Measurements from ENCODE around the gene GRK5. TPM values are rescaled to one million over a fixed set of nuclear protein-coding genes. Genes with fewer than 3 reads are reported as not detected.
A peak's percentile ranks its signal among the peaks of the same experiment; 100 is the strongest.

Gene GRK5
- total RNA-seq = 10 to 100 TPM in 1 of 4 donors, 1 to 10 TPM in 3; 6.2 to 12.5 (median 9.1) TPM

GRCh38 chr10:119207366-119207666 lies at the start of gene GRK5:
TSS of gene GRK5 (plus strand) at chr10:119207571. CDS start at chr10:119207918, 347 bp downstream.
- in situ Hi-C loops (cut with MboI; ENCODE audit: low sequenced_read_pairs in 4 of 4) (loop anchor here in 1 of 4 donors (5.0 to 10.0 kb wide), 2 partner anchors 207 to 235 kb away; no protein-coding TSS in a partner anchor), intact Hi-C loops (cut with DNase I; ENCODE audit: low total_unique reads) (loop anchor here (2.0 to 5.0 kb wide), 3 partner anchors 75 to 237 kb away; no protein-coding TSS in a partner anchor)
- Histone ChIP-seq H3K27me3 (no peaks in the 10 kb centered on the region), H3K27ac (peak within 1 kb of the TSS; percentile 87 to 98 (median 92)), H3K9me3 (no peaks in the 10 kb centered on the region), H3K4me1 (peaks cover 7 to 13% of the 10 kb centered on the region in 2 donors), H3K4me3 (peak within 1 kb of the TSS; percentile 66 to 86 (median 76)), H3K36me3 (no peaks in the 10 kb centered on the region)
- DNase-seq (peak; percentile 87 to 92), ATAC-seq (peak; percentile 83)
- TF ChIP-seq CTCF (IDR thresholded peaks at IDR 0.05 in 4 of 5, conservative IDR thresholded peaks at IDR 0.05 in 1 of 5) = no peak
- peak; percentile 66 to 78 for TF ChIP-seq POLR2A (IDR thresholded peaks at IDR 0.05)

- Histone ChIP-seq H3K9me3 (no peaks in the 10 kb centered on the region), H3K27ac (no peak overlapping the region), H3K4me1 (peaks cover 6 to 13% of the 10 kb centered on the region in 2 donors), H3K36me3 (peaks cover 8 to 63% of the 10 kb centered on the region in 2 donors), H3K4me3 (no peak overlapping the region), H3K27me3 (no peaks in the 10 kb centered on the region)
- DNase-seq (no peak), ATAC-seq (no peak)
- TF ChIP-seq POLR2A (IDR thresholded peaks at IDR 0.05) (no peak), CTCF (IDR thresholded peaks at IDR 0.05 in 4 of 5, conservative IDR thresholded peaks at IDR 0.05 in 1 of 5) (no peak)
- in situ Hi-C loops (cut with MboI; ENCODE audit: low sequenced_read_pairs in 4 of 4) = loop anchor here in 1 of 4 donors (25.0 kb wide), 1 partner anchor 703 kb away; the partner anchor contains the start of gene MCMBP
- intact Hi-C loops (cut with DNase I; ENCODE audit: low total_unique reads) = no loop called here
These were observed 48.0 kb upstream of the GRK5 start for GRCh38 chr10:119159332-119159731.

GRCh38 chr10:119161680-119162451 lies 45.5 kb upstream of the GRK5 start:
- H3K27ac ChIP-seq = peak overlapping the region; percentile 8 to 39 (median 18)
- DNase-seq (no peak), ATAC-seq (no peak)
- in situ Hi-C loops (cut with MboI; ENCODE audit: low sequenced_read_pairs in 4 of 4) = loop anchor here in 1 of 4 donors (25.0 kb wide), 1 partner anchor 700 kb away; the partner anchor contains the start of gene MCMBP
- peaks cover 7 to 39% of the 10 kb centered on the region in 2 donors for H3K36me3 ChIP-seq
- H3K4me1 ChIP-seq = peaks cover 17 to 29% of the 10 kb centered on the region in 2 donors
- H3K4me3 ChIP-seq = no peak overlapping the region
- intact Hi-C loops (cut with DNase I; ENCODE audit: low total_unique reads) = no loop called here
- no peaks in the 10 kb centered on the region for H3K27me3 ChIP-seq
- TF ChIP-seq POLR2A (IDR thresholded peaks at IDR 0.05) (no peak), CTCF (IDR thresholded peaks at IDR 0.05 in 4 of 5, conservative IDR thresholded peaks at IDR 0.05 in 1 of 5) (no peak)
- H3K9me3 ChIP-seq = no peaks in the 10 kb centered on the region

GRCh38 chr10:119162452-119163092 lies 44.8 kb upstream of the GRK5 start:
- H3K27me3 ChIP-seq = no peaks in the 10 kb centered on the region
- no peak for ATAC-seq
- no peak for DNase-seq
- no peak overlapping the region for H3K4me3 ChIP-seq
- H3K36me3 ChIP-seq = peaks cover 6 to 38% of the 10 kb centered on the region in 2 donors
- no peak for TF ChIP-seq CTCF (IDR thresholded peaks at IDR 0.05 in 4 of 5, conservative IDR thresholded peaks at IDR 0.05 in 1 of 5)
- no peak for TF ChIP-seq POLR2A (IDR thresholded peaks at IDR 0.05)
- in situ Hi-C loops (cut with MboI; ENCODE audit: low sequenced_read_pairs in 4 of 4) (loop anchor here in 1 of 4 donors (25.0 kb wide), 1 partner anchor 700 kb away; the partner anchor contains the start of gene MCMBP), intact Hi-C loops (cut with DNase I; ENCODE audit: low total_unique reads) (no loop called here)
- no peaks in the 10 kb centered on the region for H3K9me3 ChIP-seq
- peak overlapping the region in 3 of 4 donors; percentile 8 to 39 (median 9) for H3K27ac ChIP-seq
- H3K4me1 ChIP-seq = peaks cover 17 to 29% of the 10 kb centered on the region in 2 donors
